ENCODE measurements around the gene DNAH2. TPM values are rescaled to one million over a fixed set of nuclear protein-coding genes. Genes with fewer than 3 reads are reported as not detected.
A peak's percentile ranks its signal among the peaks of the same experiment; 100 is the strongest.

The DNAH2 gene
- total and polyA plus RNA-seq, 2 of the 4 experiments (the other 2 are of a cell fraction), result under 0.01 to 0.02 TPM

DNA sequence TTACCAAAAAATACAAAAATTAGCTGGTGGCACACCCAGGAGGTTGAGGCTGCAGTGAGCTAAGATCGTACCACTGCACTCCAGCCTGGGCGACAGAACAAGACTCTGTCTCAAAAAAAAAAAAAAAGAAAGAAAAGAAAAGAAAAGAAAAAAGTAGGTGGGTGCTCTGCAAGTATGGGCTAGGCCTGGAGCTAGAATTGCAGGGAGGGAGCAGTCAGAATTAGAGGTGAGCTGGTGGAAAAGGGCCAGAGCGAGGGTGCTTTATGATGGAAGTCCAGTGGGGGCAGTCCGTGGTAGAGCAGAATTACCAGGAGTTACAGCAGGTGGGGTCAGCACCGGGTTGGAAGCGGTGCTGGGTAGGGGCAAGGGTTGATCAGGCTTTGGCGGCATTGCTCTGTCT, 59.5 kb downstream of the DNAH2 start:
- 90% methylated on average over 2 of the region's 7 CpGs; no CpG with 5 or more reads in 1 of the 2 experiments for WGBS, 2 experiments (ENCODE audit: extremely low coverage in 2 of 2, insufficient read length in 1 of 2)
- no peaks in the 10 kb centered on the region for H3K36me3 ChIP-seq (ENCODE audit: control insufficient read depth, insufficient read depth, low read length)
- H3K9me1 ChIP-seq (ENCODE audit: insufficient read depth, low read length), result 0 out of 2 replicates have a peak, but pooled peaks cover 4% of the 10 kb centered on the region
- no peak overlapping the region for H4K5ac ChIP-seq (ENCODE audit: low read depth, low read length)
- H3K27me3 ChIP-seq (ENCODE audit: control insufficient read depth, insufficient read depth, low read length), result peaks cover 6% of the 10 kb centered on the region
- intact Hi-C loops (cut with micrococcal nuclease) (no loop called here), in situ Hi-C loops (cut with MboI; ENCODE audit: low sequenced_read_pairs) (no loop called here), dilution Hi-C loops (cut with HindIII; ENCODE audit: low sequenced_read_pairs, unreplicated experiment) (no loop called here)
- ChIA-PET CTCF (no interaction called here), POLR2A (ENCODE audit: unreplicated experiment) (no interaction called here)
- TF ChIP-seq RFX5 (IDR thresholded peaks at IDR 0.05; ENCODE audit: low read depth, low read length) (no peak), SMC3 (IDR thresholded peaks at IDR 0.05; ENCODE audit: low read depth, low read length) (no peak), CEBPB (IDR thresholded peaks at IDR 0.05; ENCODE audit: low read depth, low read length) (no peak), RAD21 (IDR thresholded peaks at IDR 0.05; ENCODE audit: low read length) (no peak), MXI1 (IDR thresholded peaks at IDR 0.05; ENCODE audit: borderline replicate concordance, low read depth, low read length) (no peak), POLR2A (IDR thresholded peaks at IDR 0.05; ENCODE audit: low read depth, low read length) (no peak), RCOR1 (IDR thresholded peaks at IDR 0.05; ENCODE audit: insufficient replicate concordance, low read length) (no peak)
- TF ChIP-seq, protein P1, sequence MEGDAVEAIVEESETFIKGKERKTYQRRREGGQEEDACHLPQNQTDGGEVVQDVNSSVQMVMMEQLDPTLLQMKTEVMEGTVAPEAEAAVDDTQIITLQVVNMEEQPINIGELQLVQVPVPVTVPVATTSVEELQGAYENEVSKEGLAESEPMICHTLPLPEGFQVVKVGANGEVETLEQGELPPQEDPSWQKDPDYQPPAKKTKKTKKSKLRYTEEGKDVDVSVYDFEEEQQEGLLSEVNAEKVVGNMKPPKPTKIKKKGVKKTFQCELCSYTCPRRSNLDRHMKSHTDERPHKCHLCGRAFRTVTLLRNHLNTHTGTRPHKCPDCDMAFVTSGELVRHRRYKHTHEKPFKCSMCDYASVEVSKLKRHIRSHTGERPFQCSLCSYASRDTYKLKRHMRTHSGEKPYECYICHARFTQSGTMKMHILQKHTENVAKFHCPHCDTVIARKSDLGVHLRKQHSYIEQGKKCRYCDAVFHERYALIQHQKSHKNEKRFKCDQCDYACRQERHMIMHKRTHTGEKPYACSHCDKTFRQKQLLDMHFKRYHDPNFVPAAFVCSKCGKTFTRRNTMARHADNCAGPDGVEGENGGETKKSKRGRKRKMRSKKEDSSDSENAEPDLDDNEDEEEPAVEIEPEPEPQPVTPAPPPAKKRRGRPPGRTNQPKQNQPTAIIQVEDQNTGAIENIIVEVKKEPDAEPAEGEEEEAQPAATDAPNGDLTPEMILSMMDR (conservative IDR thresholded peaks at IDR 0.05; ENCODE audit: low read depth, low read length), result no peak
- TF ChIP-seq, protein P2, sequence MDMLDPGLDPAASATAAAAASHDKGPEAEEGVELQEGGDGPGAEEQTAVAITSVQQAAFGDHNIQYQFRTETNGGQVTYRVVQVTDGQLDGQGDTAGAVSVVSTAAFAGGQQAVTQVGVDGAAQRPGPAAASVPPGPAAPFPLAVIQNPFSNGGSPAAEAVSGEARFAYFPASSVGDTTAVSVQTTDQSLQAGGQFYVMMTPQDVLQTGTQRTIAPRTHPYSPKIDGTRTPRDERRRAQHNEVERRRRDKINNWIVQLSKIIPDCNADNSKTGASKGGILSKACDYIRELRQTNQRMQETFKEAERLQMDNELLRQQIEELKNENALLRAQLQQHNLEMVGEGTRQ (IDR thresholded peaks at IDR 0.05; ENCODE audit: low read depth, low read length), result no peak
- TF ChIP-seq, protein P3, sequence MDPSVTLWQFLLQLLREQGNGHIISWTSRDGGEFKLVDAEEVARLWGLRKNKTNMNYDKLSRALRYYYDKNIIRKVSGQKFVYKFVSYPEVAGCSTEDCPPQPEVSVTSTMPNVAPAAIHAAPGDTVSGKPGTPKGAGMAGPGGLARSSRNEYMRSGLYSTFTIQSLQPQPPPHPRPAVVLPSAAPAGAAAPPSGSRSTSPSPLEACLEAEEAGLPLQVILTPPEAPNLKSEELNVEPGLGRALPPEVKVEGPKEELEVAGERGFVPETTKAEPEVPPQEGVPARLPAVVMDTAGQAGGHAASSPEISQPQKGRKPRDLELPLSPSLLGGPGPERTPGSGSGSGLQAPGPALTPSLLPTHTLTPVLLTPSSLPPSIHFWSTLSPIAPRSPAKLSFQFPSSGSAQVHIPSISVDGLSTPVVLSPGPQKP (IDR thresholded peaks at IDR 0.05; ENCODE audit: borderline replicate concordance, low read depth, low read length), result no peak
- H2AK5ac ChIP-seq (ENCODE audit: low read depth, low read length), result no peak overlapping the region
- H2BK20ac ChIP-seq (ENCODE audit: low read depth, low read length), result no peak overlapping the region
- no peak overlapping the region for H3K27ac ChIP-seq (ENCODE audit: insufficient read depth, low read length)
- no peak overlapping the region for H4K8ac ChIP-seq (ENCODE audit: low read depth in 2 of 2, low read length in 2 of 2)
- no peak for ATAC-seq (ENCODE audit: low read depth)
- H3K9ac ChIP-seq (ENCODE audit: low read depth, low read length), result no peak overlapping the region
- peak overlapping the region; percentile 8 for H2AFZ ChIP-seq (replicated peaks; ENCODE audit: low read length, poor library complexity)
- no peak overlapping the region for H3K18ac ChIP-seq (ENCODE audit: low read depth, low read length)
- no peak overlapping the region for H2BK120ac ChIP-seq (ENCODE audit: low read depth, low read length)
- H3K79me1 ChIP-seq (ENCODE audit: low read depth in 1 of 2, low read length in 2 of 2), result no peaks in the 10 kb centered on the region
- H3K4me2 ChIP-seq (ENCODE audit: low read depth, low read length), result no peak overlapping the region
- no peak overlapping the region for H3K23ac ChIP-seq (ENCODE audit: low read depth, low read length)
- H3K4me3 ChIP-seq (ENCODE audit: insufficient read depth, low read depth, low read length), result no peak overlapping the region
- no peak for DNase-seq
- H3K9me3 ChIP-seq (ENCODE audit: control insufficient read depth, insufficient read depth, low read length), result no peaks in the 10 kb centered on the region
- H2AK9ac ChIP-seq (replicated peaks; ENCODE audit: low read depth, low read length, poor library complexity), result no peak overlapping the region
- no peak overlapping the region for H2BK5ac ChIP-seq (ENCODE audit: low read depth, low read length, poor library complexity, severe bottlenecking)
- peaks cover 4% of the 10 kb centered on the region; the same call in 1 of the 2 replicates for H3K4me1 ChIP-seq (ENCODE audit: control insufficient read depth, insufficient read depth, low read length)
- no peak overlapping the region for H2BK15ac ChIP-seq (ENCODE audit: low read depth, low read length)
- H4K20me1 ChIP-seq (ENCODE audit: insufficient read depth, low read length), result no peaks in the 10 kb centered on the region
- H3K4ac ChIP-seq (ENCODE audit: low read depth, low read length), result no peak overlapping the region
- H3K56ac ChIP-seq (ENCODE audit: extremely low read depth, insufficient read depth, low read length), result no peak overlapping the region
- no peak overlapping the region for H3K14ac ChIP-seq (replicated peaks; ENCODE audit: low read depth, low read length)
- H4K91ac ChIP-seq (ENCODE audit: insufficient read depth, low read depth, low read length), result no peak overlapping the region
- BruUV-seq (replicated peaks), result no TSS peak
